NCI-H446 treated with DMSO at 0.1 percent for 48 hours (cell line): ENCODE results near the gene ZNF618.
"Not testable (repeated sequence)": the region's sequence is repeated elsewhere in the genome, so short reads cannot be mapped to it uniquely, and the experiment has no call there.

Source experiments
- DNase-seq: peaks from one replicate; lab custom pipeline; 2025; lab: John Stamatoyannopoulos, UW

Gene ZNF618

GRCh38 chr9:113988385-113989016 is 112.4 kb downstream of the ZNF618 start:
- no peak for DNase-seq

- no peak for DNase-seq
Measured at GRCh38 chr9:113989017-113989713, 113.1 kb downstream of the ZNF618 start.

GRCh38 chr9:113989714-113990569 is 113.8 kb downstream of the ZNF618 start:
- no peak for DNase-seq

DNA sequence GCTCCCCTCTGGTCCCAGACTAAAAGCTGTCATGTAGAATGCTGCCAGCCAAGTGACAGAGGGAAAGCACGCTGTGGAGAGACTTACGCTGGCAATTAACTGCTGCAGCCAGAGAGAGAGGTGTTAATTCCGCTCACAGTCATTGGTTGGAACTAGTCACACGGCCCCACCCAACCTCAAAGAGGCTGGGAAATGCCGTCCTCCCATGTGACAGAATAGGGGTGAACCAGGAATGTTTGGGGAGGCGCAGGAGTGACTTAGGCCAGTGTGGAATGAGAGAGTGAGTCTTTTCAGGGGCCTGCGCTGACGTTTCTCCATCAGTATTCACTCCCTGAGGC is 114.4 kb downstream of the ZNF618 start:
- no peak for DNase-seq

- DNase-seq = no peak
Measured at GRCh38 chr9:113990975-113991471, 114.9 kb downstream of the ZNF618 start.

DNA sequence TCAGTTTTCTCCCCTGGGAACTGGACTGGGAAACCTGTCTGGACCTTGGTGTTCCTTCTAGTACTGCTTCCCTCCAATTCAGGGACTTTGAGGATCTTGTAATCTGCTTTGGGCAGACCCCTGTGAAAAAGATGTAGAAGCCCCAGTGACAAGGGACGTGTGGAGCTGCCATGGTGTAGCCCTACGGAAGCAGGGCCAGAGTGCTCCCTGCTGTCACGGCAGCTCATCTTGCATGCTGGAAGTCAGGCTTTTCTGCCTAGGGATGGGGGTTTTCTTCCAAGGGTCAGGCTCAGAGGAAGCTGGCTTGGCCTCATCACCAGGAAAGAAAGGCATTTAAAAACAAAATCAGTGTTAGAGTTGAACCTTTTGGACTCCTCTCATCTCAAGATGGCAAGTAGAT is 115.6 kb downstream of the ZNF618 start:
- DNase-seq = no peak

DNA sequence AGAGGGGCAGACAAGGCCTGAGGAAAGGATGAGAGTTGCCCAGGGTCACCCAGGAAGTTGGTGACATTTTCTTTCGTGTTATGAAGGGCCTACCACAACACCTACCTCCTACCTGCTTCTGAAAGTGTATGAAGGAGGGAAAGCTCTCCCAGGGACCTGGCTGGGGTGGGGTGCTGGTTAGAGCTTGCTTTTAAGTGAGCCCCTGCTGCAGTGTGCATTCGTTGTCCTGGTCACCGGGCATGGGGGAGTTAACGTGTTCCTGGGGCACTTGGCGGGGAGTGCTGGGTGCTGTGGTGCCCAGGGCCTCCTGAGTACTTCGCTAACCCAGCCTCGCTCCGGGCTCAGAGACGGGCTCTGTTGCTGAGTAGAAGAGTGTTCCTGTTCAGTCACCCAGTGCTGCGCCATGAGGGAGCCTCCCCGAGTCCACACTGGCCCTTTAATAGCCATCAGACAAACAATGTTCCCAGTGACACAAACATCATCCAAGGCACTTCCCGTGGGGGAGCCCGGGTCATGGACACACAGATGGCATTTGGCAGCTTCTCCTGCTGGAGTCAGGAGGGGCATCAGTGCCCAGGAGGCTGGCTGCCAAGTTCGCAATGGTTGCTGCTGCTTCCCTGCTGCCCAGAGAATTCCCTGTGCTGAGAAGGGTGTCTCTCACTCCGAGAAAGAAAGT is 116.3 kb downstream of the ZNF618 start:
- peak; percentile 5 for DNase-seq

GRCh38 chr9:113992994-113993393 is 116.9 kb downstream of the ZNF618 start:
- DNase-seq = no peak

- DNase-seq = peak; percentile 81
Measured at GRCh38 chr9:113993838-113994540, 117.9 kb downstream of the ZNF618 start.

DNA sequence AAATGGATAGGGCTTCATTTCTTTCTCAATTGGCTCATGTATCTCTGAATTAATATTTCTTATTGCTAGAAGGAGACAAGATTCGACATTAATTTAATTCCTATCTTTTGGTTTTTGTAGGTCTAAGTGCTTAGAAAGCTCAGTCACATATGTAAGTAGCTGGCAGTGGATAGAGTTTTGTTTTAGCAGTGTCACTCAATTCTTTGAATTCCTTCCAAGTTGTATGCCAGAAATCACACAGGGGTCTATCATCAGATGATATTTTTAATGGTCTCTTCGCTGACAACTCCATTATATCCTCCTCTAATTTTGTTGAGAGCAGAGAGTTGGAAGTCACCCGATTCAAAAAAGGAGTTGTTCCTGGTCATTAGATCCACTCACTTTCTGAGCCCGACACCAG is 119.3 kb downstream of the ZNF618 start:
- no peak for DNase-seq

- no peak for DNase-seq
Measured at GRCh38 chr9:113995963-113996362, 119.9 kb downstream of the ZNF618 start.

- no peak for DNase-seq
Measured at GRCh38 chr9:113996531-113997001, 120.5 kb downstream of the ZNF618 start.

GRCh38 chr9:113997064-113997463 is 121.0 kb downstream of the ZNF618 start:
- not testable (repeated sequence) for DNase-seq

DNA sequence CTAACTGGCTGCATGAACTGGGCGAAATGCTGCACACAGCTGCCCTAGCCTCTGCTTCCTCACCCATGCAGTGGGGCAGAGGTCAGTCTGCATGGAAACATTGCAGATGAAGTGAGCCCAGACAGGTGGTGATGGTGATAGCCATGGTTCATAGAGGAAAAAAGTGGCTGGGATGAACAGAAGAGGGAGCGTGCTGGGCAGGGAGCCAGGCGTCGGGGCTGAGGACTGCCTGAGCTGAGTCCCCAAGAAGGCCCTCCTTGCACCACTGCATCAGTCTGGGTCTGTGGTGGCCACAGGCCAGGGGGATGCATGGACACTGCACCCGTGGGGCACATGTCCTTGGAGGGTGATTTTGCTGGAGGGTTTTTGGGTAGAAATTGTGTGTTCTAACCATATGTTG is 121.5 kb downstream of the ZNF618 start:
- no peak for DNase-seq

- DNase-seq = no peak
Measured at GRCh38 chr9:113998114-113998513, 122.0 kb downstream of the ZNF618 start.

DNA sequence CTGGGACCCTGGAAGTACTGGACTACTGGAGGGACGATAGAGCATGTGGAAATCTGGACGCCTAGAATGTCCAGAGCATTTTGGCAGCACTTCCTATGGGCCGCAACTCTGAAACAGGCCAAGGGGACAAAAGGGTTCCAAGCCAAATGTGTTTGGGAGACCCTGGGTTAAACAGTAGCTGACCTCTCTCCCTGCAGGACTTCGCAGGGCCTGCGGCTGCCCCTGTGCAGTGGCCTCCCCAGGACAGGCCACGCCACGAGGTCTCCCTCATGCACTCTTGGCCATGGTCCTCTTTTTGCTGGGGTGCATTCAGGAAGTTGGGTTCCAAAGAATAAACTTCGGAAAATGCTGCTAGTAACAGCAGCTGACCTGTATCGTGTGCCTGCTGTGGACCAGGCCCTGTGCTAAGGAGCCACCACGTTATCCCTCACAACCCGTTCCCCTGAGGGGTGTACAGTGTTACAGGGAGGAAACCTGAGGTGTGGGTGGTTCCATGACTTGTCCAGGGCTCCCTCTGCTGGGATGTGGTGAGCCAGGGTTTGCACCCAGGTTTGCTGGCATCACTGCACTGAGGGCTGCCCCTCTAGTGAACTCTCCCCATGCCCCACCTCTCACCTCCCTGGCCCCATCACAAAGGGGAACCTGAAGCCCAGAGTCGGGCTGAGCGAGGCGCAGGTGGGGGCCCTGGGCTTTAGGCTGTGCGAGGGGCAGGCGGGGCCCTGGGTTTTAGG is 122.6 kb downstream of the ZNF618 start:
- no peak for DNase-seq

DNA sequence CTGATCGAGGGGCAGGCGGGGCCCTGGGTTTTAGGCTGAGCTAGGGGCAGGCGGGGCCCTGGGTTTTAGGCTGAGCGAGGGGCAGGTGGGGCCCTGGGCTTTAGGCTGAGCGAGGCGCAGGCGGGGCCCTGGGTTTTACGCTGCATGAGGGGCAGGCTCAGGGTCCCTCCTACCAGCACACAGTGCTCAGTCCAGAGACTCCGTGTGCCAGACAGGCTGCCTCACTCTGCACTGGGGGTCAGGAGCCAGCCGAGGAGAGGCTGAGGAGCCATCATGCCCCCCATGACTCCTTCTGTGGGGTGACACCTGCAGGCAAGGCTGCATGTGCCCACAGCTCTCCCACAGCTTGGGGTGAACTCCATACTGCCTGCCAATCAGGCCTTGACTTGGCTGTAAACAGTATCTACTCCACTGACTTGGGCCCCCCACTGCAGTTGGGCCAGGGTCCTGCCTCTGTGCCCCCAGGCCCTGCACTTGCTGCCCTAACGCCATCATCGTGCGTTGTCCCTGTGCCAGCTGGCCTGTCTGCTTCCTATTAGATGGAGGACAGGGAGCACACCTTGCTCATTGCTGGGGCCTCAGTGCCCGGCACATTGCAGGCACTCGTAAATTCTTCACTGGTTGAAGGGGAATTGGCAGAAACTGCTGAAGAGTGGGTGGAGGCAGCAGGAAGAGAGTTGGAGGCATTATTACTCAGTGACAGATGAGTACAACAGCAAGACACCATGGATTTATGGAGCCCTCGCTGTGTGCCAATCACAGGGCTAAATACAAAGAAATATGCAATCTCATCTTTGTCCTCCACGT is 123.3 kb downstream of the ZNF618 start:
- DNase-seq = no peak

- DNase-seq = no peak
Measured at GRCh38 chr9:114000063-114000454, 124.0 kb downstream of the ZNF618 start.

DNA sequence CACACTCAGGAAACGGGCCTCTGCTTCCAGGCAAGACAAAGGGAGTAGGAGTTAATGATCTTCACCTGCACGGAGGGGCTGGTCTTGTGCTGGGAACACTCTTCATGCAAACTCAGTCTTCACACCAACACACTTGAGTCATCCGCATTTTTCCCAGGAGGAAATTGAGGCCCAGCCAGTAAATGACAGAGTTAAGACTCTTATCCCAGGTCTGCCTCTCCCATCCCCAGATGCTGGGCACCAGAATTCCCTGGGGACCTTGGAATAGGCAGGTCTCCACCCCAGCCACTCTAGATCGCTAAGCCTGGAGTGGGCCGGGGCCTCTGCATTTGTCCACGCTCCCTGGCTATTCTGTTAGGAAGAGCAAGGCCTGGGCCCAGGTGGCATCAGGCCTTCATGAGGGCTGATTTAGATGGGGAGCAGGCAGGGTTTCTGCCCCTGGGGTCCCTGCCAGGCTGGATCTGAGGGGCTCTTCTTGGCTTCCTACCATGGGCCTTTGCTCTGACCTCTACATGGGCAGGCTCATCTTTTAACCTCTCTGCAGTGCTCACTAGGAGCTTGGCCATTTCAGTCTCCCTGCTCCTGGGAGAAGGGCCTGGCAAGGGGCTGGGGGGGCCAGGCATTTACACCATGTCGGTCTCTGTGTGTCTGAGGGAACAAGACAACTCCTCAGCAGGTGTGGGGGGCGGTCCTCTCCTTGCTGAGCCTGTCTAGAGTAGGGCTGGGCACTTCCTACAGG is 124.7 kb downstream of the ZNF618 start:
- DNase-seq = no peak

DNA sequence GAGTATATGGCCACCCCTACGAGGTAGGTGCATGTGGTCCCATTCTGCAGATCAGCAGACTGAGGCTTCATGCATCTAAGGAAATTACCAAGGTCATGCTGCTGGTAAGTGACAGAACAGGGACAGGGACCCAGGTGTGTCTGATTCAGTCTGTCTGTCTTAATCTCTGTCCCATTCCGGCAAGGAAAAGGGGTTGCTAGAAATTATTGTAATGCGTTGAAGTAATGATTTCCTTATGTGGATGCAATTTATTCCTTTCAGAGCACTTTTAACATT is 125.2 kb downstream of the ZNF618 start:
- DNase-seq = no peak
